Nephron progenitor cell (in vitro differentiated cells): ENCODE results near the gene NR1D2.

Source experiments
- DNase-seq: peaks from one replicate; pipeline ENCODE4 v3.0.0; 2021
- H3K27ac Mint-ChIP-seq: 2 replicates; pipeline ENCODE4 v1.8.0; 2021; ENCODE audit warnings: mild to moderate bottlenecking, moderate library complexity, mixed read lengths
- H3K27me3 Mint-ChIP-seq: 2 replicates; pipeline ENCODE4 v1.8.0; 2021; ENCODE audit warnings: mild to moderate bottlenecking, low read depth, mixed read lengths; ENCODE audit not compliant: poor library complexity
- H3K36me3 Mint-ChIP-seq: 2 replicates; pipeline ENCODE4 v1.8.0; 2021; ENCODE audit warnings: low read depth, mixed read lengths
- H3K4me1 Mint-ChIP-seq: 2 replicates; pipeline ENCODE4 v1.8.0; 2021; ENCODE audit warnings: mixed read lengths
- H3K4me3 Mint-ChIP-seq: 2 replicates; pipeline ENCODE4 v1.8.0; 2021; ENCODE audit warnings: mild to moderate bottlenecking, moderate library complexity, mixed read lengths
- H3K9me3 Mint-ChIP-seq: 2 replicates; pipeline ENCODE4 v1.8.0; 2021; ENCODE audit warnings: mild to moderate bottlenecking, moderate library complexity, mixed read lengths
- CTCF ChIP-seq: fragments of 200-600 bp; sonication (generic); IDR thresholded peaks from 2 replicates; pipeline ENCODE4 v1.5.0; 2021; ENCODE audit warnings: antibody characterized with exemption

NR1D2 gene

DNA sequence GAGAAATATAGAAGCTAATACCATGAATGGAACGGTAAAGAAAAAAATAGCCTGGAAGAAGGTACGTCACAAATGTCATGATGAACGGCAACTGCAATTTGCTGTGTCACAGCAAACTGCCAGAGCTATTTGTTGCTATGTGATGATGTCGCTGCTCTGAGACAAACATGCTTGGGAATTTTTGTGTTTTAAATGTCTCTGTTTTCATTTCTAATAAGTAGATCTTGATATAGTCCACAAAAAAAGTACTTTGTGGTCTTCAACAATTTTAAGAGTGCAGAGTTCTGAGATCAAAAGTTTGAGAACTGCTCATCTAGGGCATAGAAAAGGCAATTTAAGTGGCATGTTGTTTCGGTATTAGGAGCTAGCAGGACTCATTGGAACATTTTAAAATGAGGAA lies 4.3 kb upstream of the NR1D2 start:
- no peaks in the 10 kb centered on the region for H3K9me3 Mint-ChIP-seq
- H3K4me1 Mint-ChIP-seq: peaks cover 18% of the 10 kb centered on the region
- no peak for TF ChIP-seq CTCF
- no peak overlapping the region for H3K27ac Mint-ChIP-seq
- DNase-seq: no peak
- H3K4me3 Mint-ChIP-seq: no peak overlapping the region
- peaks cover 6% of the 10 kb centered on the region for H3K27me3 Mint-ChIP-seq
- no peaks in the 10 kb centered on the region for H3K36me3 Mint-ChIP-seq

- Mint-ChIP-seq H3K27me3 (peaks cover 6% of the 10 kb centered on the region), H3K9me3 (no peaks in the 10 kb centered on the region), H3K36me3 (no peaks in the 10 kb centered on the region), H3K4me3 (no peak overlapping the region), H3K27ac (no peak overlapping the region), H3K4me1 (peaks cover 18% of the 10 kb centered on the region)
- DNase-seq: no peak
- TF ChIP-seq CTCF: no peak
Measured at GRCh38 chr3:23941440-23941839, 3.6 kb upstream of the NR1D2 start.

GRCh38 chr3:23942546-23942945 lies 2.5 kb upstream of the NR1D2 start:
- Mint-ChIP-seq H3K27me3 (peaks cover 6% of the 10 kb centered on the region), H3K4me1 (peaks cover 25% of the 10 kb centered on the region), H3K36me3 (no peaks in the 10 kb centered on the region), H3K27ac (no peak overlapping the region), H3K4me3 (no peak overlapping the region), H3K9me3 (no peaks in the 10 kb centered on the region)
- DNase-seq: no peak
- no peak for TF ChIP-seq CTCF

GRCh38 chr3:23944007-23944783 lies 891 bp upstream of the NR1D2 start:
- Mint-ChIP-seq H3K36me3 (peaks cover 7% of the 10 kb centered on the region), H3K4me3 (peak overlapping the region; percentile 88), H3K27ac (peak overlapping the region; percentile 95), H3K4me1 (peaks cover 31% of the 10 kb centered on the region), H3K27me3 (peaks cover under 1% of the 10 kb centered on the region), H3K9me3 (no peaks in the 10 kb centered on the region)
- DNase-seq: no peak
- no peak for TF ChIP-seq CTCF

DNA sequence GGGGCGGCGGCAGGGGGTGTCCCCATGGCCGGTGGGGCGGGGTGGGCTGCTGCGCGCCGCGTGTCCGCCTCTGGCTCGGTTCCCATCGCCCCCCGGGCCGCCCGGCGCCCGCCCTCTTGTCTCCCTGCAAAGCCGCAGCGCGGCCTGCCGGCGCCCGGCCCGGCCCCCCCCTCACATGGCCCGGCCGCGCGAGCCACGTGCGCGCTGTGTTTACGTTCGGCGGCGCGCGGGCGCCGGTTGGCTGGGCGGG lies 502 bp downstream of the NR1D2 start:
- Mint-ChIP-seq H3K27me3 (no peaks in the 10 kb centered on the region), H3K4me3 (no peak overlapping the region), H3K36me3 (peaks cover 7% of the 10 kb centered on the region), H3K27ac (no peak overlapping the region), H3K9me3 (no peaks in the 10 kb centered on the region), H3K4me1 (peaks cover 41% of the 10 kb centered on the region)
- no peak for TF ChIP-seq CTCF
- DNase-seq: no peak
